ENCODE results near the gene GNAL.

Gene GNAL

GRCh38 chr18:11861583-11862288, 172.7 kb downstream of the GNAL start:
- Histone ChIP-seq H3K36me3 (ENCODE audit: insufficient read depth) (no peaks in the 10 kb centered on the region), H3K4me2 (no peak overlapping the region), H4K20me1 (ENCODE audit: insufficient read depth) (no peaks in the 10 kb centered on the region), H3K27me3 (ENCODE audit: insufficient read depth, low read depth) (no peaks in the 10 kb centered on the region), H3K9ac (no peak overlapping the region), H3K4me1 (ENCODE audit: low read depth, poor library complexity, severe bottlenecking) (no peaks in the 10 kb centered on the region), H3K4me3 (IDR thresholded peaks at IDR 0.05; ENCODE audit: insufficient read depth, low read depth, low read length) (no peak overlapping the region), H3K79me2 (ENCODE audit: insufficient read depth, low read depth) (no peaks in the 10 kb centered on the region), H2AFZ (ENCODE audit: low read depth) (no peak overlapping the region), H3K27ac (no peak overlapping the region)
- no peak for TF ChIP-seq CTCF (conservative IDR thresholded peaks at IDR 0.05; ENCODE audit: low read depth, low read length)

- H3K4me3 ChIP-seq (IDR thresholded peaks at IDR 0.05; ENCODE audit: insufficient read depth, low read depth, low read length) = no peak overlapping the region
- H3K36me3 ChIP-seq (ENCODE audit: insufficient read depth) = no peaks in the 10 kb centered on the region
- H3K27ac ChIP-seq = no peak overlapping the region
- no peaks in the 10 kb centered on the region for H3K27me3 ChIP-seq (ENCODE audit: insufficient read depth, low read depth)
- TF ChIP-seq CTCF (conservative IDR thresholded peaks at IDR 0.05; ENCODE audit: low read depth, low read length) = no peak
- H3K4me2 ChIP-seq = no peak overlapping the region
- no peaks in the 10 kb centered on the region for H4K20me1 ChIP-seq (ENCODE audit: insufficient read depth)
- H3K79me2 ChIP-seq (ENCODE audit: insufficient read depth, low read depth) = no peaks in the 10 kb centered on the region
- H3K4me1 ChIP-seq (ENCODE audit: low read depth, poor library complexity, severe bottlenecking) = no peaks in the 10 kb centered on the region
- H3K9ac ChIP-seq = no peak overlapping the region
- H2AFZ ChIP-seq (ENCODE audit: low read depth) = no peak overlapping the region
Measured at GRCh38 chr18:11862468-11863137, 173.5 kb downstream of the GNAL start.

GRCh38 chr18:11864471-11864870, 175.4 kb downstream of the GNAL start:
- no peak for TF ChIP-seq CTCF (conservative IDR thresholded peaks at IDR 0.05; ENCODE audit: low read depth, low read length)
- Histone ChIP-seq H3K27me3 (ENCODE audit: insufficient read depth, low read depth) (no peaks in the 10 kb centered on the region), H3K36me3 (ENCODE audit: insufficient read depth) (no peaks in the 10 kb centered on the region), H3K4me2 (no peak overlapping the region), H3K27ac (no peak overlapping the region), H3K9ac (no peak overlapping the region), H3K4me1 (ENCODE audit: low read depth, poor library complexity, severe bottlenecking) (no peaks in the 10 kb centered on the region), H2AFZ (ENCODE audit: low read depth) (no peak overlapping the region), H4K20me1 (ENCODE audit: insufficient read depth) (no peaks in the 10 kb centered on the region), H3K4me3 (IDR thresholded peaks at IDR 0.05; ENCODE audit: insufficient read depth, low read depth, low read length) (no peak overlapping the region), H3K79me2 (ENCODE audit: insufficient read depth, low read depth) (no peaks in the 10 kb centered on the region)

GRCh38 chr18:11865071-11865470, 176.0 kb downstream of the GNAL start:
- Histone ChIP-seq H3K36me3 (ENCODE audit: insufficient read depth) (no peaks in the 10 kb centered on the region), H3K79me2 (ENCODE audit: insufficient read depth, low read depth) (no peaks in the 10 kb centered on the region), H4K20me1 (ENCODE audit: insufficient read depth) (no peaks in the 10 kb centered on the region), H3K4me2 (no peak overlapping the region), H3K9ac (no peak overlapping the region), H3K27me3 (ENCODE audit: insufficient read depth, low read depth) (no peaks in the 10 kb centered on the region), H2AFZ (ENCODE audit: low read depth) (no peak overlapping the region), H3K4me3 (IDR thresholded peaks at IDR 0.05; ENCODE audit: insufficient read depth, low read depth, low read length) (no peak overlapping the region), H3K4me1 (ENCODE audit: low read depth, poor library complexity, severe bottlenecking) (no peaks in the 10 kb centered on the region), H3K27ac (no peak overlapping the region)
- TF ChIP-seq CTCF (conservative IDR thresholded peaks at IDR 0.05; ENCODE audit: low read depth, low read length) = no peak
